Measurements from ENCODE around the gene CRYBB1.

DNA sequence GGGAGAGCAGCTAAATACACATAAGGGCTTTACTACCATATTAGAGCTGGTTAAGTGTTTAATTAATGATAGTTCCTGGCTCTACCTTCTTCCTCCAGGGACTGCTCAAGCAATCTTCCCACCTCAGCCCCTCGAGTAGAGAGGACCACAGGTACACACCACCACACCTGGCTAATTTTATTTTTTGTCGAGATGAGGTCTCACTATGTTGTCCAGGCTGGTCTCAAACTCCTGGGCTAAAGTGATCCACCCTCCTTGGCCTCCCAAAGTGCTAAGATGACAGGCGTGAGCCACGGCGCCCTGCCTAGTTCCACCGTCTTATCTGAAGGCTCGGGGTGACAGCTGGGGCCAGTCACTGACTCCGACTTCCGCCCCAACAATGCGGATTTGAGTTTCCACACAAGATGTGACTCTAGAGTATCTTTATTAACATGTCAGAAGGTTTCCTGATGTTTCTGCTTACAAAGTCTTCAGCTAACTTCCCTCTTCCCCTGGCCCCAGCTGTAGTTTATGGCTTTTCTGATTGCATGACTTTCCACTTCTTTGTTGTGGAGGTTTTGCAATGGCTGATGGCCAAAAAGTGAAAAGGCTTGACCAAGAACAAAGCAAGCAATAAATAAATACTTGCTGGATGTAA is 44.7 kb downstream of the CRYBB1 start:
- TF ChIP-seq, protein P1, sequence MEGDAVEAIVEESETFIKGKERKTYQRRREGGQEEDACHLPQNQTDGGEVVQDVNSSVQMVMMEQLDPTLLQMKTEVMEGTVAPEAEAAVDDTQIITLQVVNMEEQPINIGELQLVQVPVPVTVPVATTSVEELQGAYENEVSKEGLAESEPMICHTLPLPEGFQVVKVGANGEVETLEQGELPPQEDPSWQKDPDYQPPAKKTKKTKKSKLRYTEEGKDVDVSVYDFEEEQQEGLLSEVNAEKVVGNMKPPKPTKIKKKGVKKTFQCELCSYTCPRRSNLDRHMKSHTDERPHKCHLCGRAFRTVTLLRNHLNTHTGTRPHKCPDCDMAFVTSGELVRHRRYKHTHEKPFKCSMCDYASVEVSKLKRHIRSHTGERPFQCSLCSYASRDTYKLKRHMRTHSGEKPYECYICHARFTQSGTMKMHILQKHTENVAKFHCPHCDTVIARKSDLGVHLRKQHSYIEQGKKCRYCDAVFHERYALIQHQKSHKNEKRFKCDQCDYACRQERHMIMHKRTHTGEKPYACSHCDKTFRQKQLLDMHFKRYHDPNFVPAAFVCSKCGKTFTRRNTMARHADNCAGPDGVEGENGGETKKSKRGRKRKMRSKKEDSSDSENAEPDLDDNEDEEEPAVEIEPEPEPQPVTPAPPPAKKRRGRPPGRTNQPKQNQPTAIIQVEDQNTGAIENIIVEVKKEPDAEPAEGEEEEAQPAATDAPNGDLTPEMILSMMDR (IDR thresholded peaks at IDR 0.05): no peak
- no peak for TF ChIP-seq POLR2A (IDR thresholded peaks at IDR 0.05)
